ENCODE data around the gene ARHGAP31. TPM values are rescaled to one million over a fixed set of nuclear protein-coding genes. Genes with fewer than 3 reads are reported as not detected.
"Not testable (repeated sequence)": the region's sequence is repeated elsewhere in the genome, so short reads cannot be mapped to it uniquely, and the experiment has no call there.

Gene ARHGAP31, protein sequence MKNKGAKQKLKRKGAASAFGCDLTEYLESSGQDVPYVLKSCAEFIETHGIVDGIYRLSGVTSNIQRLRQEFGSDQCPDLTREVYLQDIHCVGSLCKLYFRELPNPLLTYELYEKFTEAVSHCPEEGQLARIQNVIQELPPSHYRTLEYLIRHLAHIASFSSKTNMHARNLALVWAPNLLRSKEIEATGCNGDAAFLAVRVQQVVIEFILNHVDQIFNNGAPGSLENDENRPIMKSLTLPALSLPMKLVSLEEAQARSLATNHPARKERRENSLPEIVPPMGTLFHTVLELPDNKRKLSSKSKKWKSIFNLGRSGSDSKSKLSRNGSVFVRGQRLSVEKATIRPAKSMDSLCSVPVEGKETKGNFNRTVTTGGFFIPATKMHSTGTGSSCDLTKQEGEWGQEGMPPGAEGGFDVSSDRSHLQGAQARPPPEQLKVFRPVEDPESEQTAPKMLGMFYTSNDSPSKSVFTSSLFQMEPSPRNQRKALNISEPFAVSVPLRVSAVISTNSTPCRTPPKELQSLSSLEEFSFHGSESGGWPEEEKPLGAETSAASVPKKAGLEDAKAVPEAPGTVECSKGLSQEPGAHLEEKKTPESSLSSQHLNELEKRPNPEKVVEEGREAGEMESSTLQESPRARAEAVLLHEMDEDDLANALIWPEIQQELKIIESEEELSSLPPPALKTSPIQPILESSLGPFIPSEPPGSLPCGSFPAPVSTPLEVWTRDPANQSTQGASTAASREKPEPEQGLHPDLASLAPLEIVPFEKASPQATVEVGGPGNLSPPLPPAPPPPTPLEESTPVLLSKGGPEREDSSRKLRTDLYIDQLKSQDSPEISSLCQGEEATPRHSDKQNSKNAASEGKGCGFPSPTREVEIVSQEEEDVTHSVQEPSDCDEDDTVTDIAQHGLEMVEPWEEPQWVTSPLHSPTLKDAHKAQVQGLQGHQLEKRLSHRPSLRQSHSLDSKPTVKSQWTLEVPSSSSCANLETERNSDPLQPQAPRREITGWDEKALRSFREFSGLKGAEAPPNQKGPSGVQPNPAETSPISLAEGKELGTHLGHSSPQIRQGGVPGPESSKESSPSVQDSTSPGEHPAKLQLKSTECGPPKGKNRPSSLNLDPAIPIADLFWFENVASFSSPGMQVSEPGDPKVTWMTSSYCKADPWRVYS (N-terminal part only)
- 7.8 and 10.5 TPM in 2 replicates for total RNA-seq (2014; rRNA removed; shearing (Covaris generic))

DNA sequence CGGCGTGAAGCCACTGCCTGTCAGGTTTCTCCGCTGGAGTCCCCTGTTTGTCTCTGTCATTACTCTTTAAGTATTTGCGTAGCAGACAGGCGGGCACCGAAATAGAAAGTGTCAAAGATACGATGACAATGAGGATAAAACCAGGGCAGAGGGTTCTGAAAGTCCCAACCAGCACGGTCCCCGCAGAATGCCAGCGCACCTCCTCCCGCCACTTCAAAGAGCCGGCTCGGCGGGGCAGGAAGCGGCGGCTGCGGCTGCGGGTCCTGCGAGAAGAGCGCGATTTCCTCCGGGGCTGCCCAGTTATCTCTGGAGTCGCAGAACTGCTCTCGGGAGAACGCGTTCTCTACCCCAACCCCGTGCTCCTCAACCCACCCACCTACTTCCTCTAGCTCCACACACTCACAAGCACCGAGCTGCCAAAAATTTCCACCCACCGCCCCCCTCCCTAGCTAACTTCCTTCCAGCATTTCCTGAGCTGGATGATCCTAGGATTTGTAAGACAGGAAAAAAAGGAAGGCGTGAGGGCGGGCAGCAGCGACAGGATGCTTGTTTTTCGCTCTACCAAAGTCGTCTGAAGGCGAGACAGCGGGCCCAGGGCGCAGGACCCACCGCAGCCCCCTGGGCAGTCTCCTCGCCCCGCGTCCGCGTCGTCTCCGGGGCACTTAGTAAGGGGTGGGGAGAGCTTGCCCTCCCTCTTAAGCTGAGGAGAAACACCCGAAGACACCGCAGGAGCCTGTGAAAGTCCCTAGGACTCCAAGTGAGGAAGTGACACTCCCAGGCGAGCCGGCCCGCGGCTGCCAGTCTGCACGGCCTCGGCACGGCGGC lies at the start of gene ARHGAP31:
Gene ARHGAP31 (plus strand): TSS at position 513 of the 825 bp plus-strand sequence. CDS start 522 bp downstream, outside the sequence.
- peak; percentile 80 for DNase-seq (ENCODE audit: low read depth)

DNA sequence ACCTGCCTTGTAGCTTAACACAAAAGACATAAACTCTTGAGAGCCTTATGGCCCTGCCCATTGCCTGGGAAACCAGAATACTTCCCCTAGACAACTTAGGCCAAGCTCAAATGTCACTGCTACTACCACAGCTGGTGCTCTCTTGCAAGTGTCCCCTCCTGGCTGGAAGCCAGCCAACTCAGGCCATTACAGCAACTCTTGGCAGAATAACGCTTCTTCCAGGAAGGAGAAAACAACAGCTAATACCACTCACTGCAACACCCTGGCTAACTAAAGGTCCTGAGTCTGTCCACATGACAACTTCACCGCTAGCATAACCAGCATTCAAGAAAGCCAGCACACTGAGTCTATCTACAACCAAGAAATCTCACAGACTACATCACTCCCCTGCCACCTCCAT lies 48.4 kb upstream of the ARHGAP31 start:
- no peak for DNase-seq (ENCODE audit: low read depth)

DNA sequence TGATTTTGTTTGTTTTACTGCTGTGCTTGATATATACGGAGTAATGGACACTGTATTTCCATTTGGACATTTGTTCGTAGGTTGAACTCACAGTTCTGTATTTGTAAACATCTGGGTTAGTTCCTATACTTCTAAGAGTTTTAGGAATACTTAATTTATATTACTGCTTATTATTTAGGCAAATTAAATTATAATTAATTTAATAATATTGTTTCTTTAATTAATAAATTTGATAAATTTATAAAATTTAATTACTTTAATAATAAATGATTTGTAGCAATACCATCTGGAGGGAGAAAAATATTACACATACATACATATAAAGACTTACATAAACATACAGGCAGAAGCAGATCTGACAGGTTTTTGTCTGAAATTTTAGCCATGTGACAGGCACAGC lies 39.0 kb upstream of the ARHGAP31 start:
- DNase-seq (ENCODE audit: low read depth) = no peak

DNA sequence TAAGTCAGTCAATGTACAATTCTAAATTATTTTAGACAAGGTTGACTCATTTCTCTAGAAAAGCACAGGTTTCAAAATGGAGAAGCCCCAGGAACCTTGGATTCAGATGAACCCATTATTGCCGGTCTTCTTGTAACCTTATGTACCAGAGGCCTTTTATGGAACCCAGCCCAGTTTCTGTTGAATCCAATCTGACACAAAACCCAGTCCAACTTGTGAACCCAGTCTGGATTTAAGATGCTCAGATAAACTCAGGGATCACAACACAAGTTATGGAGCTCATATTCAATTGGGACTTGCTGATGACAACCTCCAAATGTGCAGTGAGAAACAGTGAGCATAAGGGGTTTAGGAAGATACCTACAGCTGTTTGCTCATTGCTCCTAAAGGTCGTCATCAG lies 37.1 kb upstream of the ARHGAP31 start:
- DNase-seq (ENCODE audit: low read depth) = no peak

DNA sequence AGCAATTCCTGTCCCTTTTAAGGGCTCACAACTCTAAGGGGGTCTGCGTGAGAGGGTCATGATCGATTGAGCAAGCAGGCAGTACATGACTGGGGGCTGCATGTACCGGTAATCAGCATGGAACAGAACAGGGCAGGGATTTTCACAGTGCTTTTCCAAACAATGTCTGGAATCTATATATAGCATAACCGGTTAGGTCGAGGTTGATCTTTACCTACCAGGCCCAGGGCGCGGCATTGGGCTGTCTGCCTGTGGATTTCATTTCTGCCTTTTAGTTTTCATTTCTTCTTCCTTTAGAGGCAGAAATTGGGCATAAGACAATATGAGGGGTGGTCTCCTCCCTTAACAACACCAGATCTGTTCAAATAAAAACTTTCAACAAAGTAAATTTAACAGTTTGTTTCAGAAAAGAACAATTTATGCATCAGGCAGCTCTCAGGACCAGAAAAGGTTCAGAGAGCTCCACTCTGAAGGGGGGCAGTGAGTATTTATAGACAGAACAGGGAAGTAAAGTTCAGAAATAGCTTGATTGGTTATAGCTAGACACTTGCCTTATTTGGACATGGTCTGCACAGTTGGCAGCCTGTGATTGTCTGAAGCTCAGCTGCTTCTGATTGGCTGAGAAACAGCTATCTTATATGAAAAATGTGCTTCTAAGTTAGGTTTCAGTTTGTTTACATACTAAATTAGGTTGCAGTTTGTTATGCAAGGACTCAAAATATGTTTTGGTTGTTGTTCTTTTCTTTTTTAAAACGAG lies 36.4 kb upstream of the ARHGAP31 start:
- DNase-seq (ENCODE audit: low read depth) = no peak

DNA sequence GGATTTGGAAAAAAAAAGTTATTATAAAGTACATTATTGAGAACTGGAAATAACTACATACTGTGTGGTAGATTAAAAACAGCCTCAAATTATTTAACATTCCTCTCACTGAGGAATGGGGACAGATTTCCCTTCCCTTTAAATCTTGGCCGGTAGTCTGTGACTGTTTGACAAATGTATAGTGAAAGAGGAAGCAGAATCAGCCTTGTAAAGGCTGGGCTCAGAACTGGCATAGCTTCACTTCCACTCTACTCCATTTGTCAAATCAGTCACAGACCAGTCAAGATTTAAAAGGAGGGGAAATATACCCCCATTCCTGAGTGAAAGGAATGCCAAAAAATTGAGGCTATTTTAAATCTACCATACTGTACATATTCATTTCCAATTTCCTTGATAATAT lies 35.3 kb upstream of the ARHGAP31 start:
- DNase-seq (ENCODE audit: low read depth) = no peak

DNA sequence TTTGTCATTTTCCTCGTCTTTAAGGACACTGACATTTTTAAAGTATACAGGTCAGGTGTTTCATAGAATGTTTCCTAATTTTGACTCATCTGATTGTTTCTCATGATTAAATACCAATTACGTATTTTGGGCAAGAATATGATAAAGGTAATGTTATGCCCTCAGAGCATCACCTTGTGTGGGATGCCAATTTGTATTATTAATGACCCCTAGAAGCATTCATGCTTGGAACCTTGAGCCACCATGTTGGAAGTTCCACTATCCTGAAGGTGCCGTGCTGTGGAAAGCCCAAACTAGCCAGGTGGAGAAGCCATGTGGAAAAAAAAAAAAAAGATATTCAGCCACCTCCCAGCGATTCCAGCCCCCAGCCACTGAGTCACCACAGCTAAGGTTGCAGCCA lies 34.4 kb upstream of the ARHGAP31 start:
- DNase-seq (ENCODE audit: low read depth) = no peak

DNA sequence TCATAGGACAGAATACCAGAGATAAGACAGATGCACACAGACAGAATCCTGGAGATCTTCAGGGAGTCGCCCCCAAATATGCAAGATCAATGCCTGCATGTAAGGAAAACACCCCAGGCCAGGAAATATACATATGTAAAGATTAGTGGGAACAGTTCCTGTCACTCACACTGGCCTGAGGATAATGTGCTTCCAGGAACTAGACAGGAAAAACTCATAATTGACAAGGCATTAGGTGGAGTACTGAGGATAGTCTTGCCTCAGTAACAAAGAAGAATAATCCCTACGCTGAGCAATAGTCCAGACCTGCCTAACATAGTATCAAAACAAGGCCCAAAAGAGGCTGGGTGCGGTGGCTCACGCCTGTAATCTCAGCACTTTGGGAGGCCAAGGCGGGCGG lies 33.1 kb upstream of the ARHGAP31 start:
- no peak for DNase-seq (ENCODE audit: low read depth)

DNA sequence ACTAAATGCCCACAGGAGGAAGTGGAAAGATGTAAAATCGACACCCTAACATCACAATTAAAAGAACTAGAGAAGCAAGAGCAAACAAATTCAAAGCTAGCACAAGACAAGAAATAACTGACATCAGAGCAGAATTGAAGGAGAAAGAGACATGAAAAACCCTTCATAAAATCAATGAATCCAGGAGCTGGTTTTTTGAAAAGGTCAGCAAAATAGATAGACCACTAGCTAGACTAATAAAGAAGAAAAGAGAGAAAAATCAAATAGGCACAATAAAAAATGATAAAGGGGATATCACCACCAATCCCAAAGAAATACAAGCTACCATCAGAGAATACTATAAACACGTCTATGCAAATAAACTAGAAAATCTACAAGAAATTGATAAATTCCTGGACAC lies 24.0 kb upstream of the ARHGAP31 start:
- DNase-seq (ENCODE audit: low read depth) = not testable (repeated sequence)

DNA sequence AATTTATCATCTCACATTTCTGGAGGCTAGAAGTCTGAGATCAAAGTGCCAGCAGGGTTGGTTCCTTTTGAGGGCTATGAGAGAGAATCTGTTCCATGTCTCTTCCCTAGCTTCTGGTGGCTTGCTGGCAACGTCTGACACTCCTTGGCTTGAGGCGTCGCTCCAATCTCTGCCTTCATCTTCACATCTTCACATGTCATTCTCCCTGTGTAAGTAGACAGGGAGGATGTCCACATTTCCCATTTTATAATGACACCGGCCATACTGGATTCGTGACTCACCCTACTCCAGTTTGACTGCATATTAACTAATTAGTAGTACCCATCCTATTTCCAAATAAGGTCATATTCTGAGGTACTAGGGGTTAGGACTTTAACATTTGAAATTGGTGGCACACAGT lies 17.5 kb upstream of the ARHGAP31 start:
- DNase-seq (ENCODE audit: low read depth) = no peak

DNA sequence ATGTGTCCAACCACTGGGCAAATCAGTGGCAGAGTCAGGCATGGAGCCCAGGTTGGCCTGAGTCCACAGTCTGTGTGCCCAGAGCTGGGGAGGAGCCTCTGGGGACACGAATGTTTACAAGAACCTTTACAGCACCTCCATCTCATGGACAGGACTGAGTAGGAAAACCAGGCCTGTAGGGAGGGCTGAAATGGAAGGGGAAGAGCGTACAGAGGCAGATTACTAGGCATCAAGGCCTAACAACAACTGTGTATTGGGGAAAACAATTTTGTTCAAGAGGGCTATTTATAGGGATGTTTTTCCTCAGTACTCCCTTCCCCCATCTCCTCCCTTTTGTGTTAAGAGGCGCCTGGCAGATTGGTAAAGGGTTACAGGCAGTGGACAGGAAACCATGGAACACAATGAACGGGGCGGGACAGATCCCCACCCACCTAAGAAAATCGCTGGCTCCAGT lies 15.1 kb upstream of the ARHGAP31 start:
- DNase-seq (ENCODE audit: low read depth) = peak; percentile 58

DNA sequence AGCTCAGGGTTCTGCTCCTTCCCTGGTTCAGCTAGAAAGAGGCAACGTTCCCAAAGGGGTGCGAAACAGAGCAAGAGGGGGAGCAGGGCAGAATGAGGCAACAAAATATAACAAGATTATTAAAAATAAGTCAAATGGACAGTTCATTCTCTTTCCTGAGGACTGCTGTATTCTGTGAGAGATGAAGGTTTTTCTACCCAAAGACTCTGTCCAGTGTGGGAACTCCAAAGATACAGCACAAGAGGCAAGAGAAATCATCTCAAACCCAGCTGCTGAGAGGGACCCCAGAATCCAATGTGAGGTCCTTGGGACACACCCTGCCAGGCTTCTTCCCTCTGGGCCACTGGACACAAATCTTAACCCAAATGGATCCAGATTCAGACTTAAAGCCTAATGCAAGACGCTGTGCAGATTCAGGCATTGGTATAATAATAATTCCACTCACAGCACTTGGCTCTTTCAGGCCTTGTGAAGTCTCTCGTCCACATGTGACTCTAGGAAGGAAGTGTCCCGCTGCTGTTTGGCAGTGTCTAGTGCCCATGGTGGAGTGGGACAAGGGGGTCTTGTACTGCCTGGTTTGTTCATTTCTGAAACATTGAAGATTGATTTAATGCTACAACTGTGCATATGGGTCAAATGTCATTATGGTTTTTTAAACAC lies 14.5 kb upstream of the ARHGAP31 start:
- DNase-seq (ENCODE audit: low read depth) = no peak

DNA sequence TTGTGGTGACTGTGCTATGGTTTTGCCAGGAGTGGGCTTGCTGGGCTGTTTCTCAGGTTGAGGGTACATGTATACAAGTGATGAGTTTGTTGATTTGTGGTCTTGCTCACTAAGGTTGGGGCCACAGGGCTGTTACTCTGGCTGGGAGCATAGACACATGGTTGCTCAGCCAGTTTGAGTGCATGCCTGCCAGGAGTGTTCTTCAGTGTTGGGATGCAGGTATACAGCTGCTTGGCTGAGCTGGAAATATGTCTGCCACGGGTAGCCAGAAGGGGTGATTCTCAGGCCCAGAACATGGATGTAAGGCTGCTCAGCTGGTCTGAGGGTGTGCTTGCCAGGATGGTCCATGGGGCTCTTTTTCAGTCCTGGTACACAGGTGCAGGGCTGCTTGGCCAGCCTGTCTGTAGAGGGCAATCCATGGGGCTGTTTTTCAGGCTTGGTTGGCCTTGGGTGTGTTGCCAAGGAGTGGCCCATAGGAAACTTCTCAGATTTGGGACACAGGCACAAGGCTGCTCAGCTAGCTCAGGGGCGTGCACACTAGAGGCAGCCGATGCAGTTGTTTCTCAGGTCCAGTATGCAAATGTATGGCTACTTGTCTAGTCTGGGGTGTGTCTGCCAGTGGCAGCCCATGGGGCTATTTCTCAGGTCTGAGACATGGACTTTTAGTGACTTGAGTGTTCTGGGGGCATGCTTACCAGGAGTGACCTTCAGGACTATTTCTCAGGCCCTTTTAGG lies 5.3 kb upstream of the ARHGAP31 start:
- DNase-seq (ENCODE audit: low read depth) = no peak

DNA sequence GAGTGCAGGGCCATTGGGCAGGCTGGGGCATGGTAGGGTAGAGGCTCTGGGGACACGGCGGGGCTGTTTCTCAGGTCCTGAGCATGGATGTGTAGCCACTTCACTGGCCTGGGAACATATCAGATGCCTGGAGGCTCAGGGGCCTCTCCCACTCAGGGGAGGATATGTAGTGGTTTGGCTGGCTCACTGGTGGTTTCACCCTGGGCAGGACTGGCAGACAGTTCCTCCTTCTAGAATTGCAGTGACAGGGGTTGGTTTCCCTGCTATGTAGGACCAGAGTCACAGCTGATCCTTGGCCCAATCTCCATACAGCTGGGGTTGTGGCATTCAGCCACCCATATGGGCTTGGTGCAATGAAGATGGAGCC lies 4.8 kb upstream of the ARHGAP31 start:
- DNase-seq (ENCODE audit: low read depth) = no peak

DNA sequence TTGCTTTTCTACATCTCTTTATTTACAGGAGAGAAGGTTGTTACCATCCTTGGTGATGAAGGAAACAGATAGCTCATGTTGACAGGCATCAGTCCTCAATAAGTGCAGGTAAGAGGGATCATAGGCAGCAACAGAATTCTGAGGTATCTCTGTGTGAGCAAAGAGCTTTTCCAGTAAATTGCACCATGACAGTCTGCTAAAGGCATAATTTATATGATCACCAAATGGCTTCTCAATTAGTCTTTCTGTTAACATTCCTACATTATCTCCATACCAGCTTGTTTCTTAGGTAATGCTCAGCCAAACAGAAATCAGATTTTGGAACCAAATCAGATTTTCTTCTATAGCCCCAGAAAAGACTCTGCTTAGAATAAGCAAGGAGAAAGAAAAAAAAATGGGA lies 3.6 kb upstream of the ARHGAP31 start:
- no peak for DNase-seq (ENCODE audit: low read depth)

DNA sequence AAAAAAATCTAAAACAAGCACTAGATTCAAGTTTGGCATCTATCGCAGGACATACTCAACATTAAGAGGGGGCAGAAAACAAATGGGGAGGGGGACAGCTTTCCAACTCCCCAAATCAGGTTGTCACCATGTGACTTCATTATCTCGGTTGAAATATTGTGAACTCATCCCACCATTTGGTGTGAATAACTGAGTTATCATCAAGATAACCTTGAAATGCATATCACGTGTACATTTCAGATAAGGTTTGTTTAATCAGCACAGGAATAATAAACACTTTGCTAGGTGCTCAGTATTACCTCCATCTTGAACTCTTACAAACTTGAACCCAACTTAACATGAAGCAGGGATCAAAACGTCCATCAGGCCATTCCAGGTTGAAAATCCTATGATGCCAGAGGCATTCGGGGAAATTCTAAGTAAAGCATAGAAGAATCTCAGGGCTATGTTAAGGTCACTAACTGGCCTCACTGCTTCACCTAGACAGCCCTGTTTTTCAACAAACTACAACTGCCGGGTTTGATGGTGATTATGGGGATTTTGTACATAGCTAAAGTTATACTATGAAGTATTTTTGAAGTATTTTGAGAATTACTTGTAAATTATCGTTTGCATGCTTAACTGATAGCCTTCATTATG lies 3.0 kb upstream of the ARHGAP31 start:
- DNase-seq (ENCODE audit: low read depth) = no peak

DNA sequence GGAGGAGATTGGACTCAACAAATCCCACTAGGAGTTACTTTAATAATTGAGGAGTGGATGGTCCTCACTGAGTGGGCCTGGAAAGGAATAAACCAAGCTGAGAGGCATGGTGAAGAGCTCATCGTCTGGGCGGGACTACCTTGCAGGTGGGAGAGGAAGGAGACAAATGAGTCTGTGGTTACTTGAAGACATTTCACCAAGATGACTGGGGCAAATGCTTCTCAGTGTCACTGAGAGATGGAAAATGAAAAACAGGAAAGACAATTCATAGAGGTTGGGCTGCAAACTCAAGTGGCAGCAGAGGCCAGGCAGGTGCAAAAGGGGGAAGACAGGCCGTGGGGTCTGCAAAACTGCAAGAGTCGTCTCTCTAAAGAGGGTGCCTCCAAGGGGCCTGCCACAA lies 1.5 kb upstream of the ARHGAP31 start:
- DNase-seq (ENCODE audit: low read depth) = no peak

DNA sequence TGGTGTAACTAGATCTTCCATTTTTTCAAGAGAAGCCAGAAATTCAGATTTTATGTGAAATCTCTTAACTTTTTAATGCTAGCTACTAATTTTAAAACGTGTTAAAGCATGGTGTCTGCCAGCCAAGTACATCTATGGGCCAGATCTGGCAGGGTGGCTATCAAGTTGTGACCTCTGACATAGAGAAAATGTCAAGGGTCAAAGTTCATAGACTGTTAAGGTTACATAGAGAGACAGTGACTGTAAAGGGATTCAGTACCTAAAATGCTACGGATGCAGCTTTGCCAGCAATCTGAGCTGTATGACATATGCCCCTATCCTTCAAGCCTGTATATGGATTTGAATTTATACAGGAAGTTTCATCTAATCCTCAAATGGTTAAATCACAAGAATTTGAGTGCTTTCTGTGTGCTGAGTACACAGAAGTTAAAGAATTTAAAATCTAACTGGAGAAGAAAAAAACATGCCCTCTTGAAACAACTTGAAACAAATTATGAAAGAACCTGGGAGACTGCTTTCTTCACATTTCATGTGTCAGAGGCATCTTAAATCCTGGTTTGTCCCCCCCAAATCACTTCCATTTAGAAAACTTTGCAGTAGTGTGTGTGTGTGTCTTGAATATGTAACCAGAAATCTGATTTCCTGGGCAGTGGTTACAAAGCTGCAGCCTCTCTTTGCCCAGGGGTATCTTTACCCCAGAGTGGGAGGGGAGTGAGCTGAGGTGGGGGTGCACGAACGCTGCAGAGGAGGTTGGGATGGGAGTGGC lies 895 bp upstream of the ARHGAP31 start:
- no peak for DNase-seq (ENCODE audit: low read depth)

Data from M059J (cell line).